Neural progenitor cell (in vitro differentiated cells): ENCODE results near the gene KCP.

ENCODE experiments used
- CTCF ChIP-seq: fragments of 200-600 bp; sonication (generic); IDR thresholded peaks from 2 replicates; pipeline ENCODE4 v1.5.1; 2017; ENCODE audit warnings: antibody characterized with exemption, mild to moderate bottlenecking
- EZH2 ChIP-seq: fragments of 200-600 bp; sonication (generic); IDR thresholded peaks from 2 replicates; pipeline ENCODE4 v1.6.1; 2017; ENCODE audit warnings: antibody characterized with exemption, mild to moderate bottlenecking, moderate library complexity

GRCh38 chr7:128854396-128854795 lies 56.1 kb downstream of the KCP start:
- TF ChIP-seq CTCF: no peak
- TF ChIP-seq EZH2: no peak
